ENCODE results near the gene RCVRN. TPM values are rescaled to one million over a fixed set of nuclear protein-coding genes. Genes with fewer than 3 reads are reported as not detected.
A peak's percentile ranks its signal among the peaks of the same experiment; 100 is the strongest.

The RCVRN gene
- total RNA-seq, 2 experiments from 2014 or later, result not detected

GRCh38 chr17:9904277-9905077 is 594 bp downstream of the RCVRN start:
- no peak overlapping the region for H3K27ac Mint-ChIP-seq
- ChIA-PET POLR2A (no interaction called here), CTCF (interaction anchor here (1.2 kb wide), 1 partner anchor 21 kb away, joined by 7 read pairs; no protein-coding TSS in a partner anchor)
- H3K36me3 Mint-ChIP-seq, result no peaks in the 10 kb centered on the region
- no peaks in the 10 kb centered on the region for H3K9me3 Mint-ChIP-seq
- no peak overlapping the region for H3K4me3 Mint-ChIP-seq
- H3K4me1 Mint-ChIP-seq (ENCODE audit: low read depth), result no peaks in the 10 kb centered on the region
- intact Hi-C loops (cut with micrococcal nuclease), result no loop called here
- no peak for DNase-seq
- H3K27me3 Mint-ChIP-seq, result peaks cover 5% of the 10 kb centered on the region

GRCh38 chr17:9902120-9902519 is 3.0 kb downstream of the RCVRN start:
- H3K27me3 Mint-ChIP-seq, result peaks cover 5% of the 10 kb centered on the region
- no peaks in the 10 kb centered on the region for H3K9me3 Mint-ChIP-seq
- H3K36me3 Mint-ChIP-seq, result no peaks in the 10 kb centered on the region
- POLR2A ChIA-PET, result no interaction called here
- no peaks in the 10 kb centered on the region for H3K4me1 Mint-ChIP-seq (ENCODE audit: low read depth)
- intact Hi-C loops (cut with micrococcal nuclease), result no loop called here
- no peak overlapping the region for H3K4me3 Mint-ChIP-seq
- CTCF ChIA-PET, result interaction anchor here (0.6 kb wide), 1 partner anchor 134 kb away, joined by 3 read pairs; no protein-coding TSS in a partner anchor
- DNase-seq, result no peak
- H3K27ac Mint-ChIP-seq, result no peak overlapping the region

GRCh38 chr17:9900784-9901183 is 4.3 kb downstream of the RCVRN start:
- Mint-ChIP-seq H3K9me3 (no peaks in the 10 kb centered on the region), H3K36me3 (no peaks in the 10 kb centered on the region), H3K27ac (no peak overlapping the region), H3K4me1 (ENCODE audit: low read depth) (no peaks in the 10 kb centered on the region), H3K27me3 (peaks cover 5% of the 10 kb centered on the region), H3K4me3 (no peak overlapping the region)
- ChIA-PET POLR2A (no interaction called here), CTCF (no interaction called here)
- DNase-seq, result no peak
- intact Hi-C loops (cut with micrococcal nuclease), result no loop called here

- POLR2A ChIA-PET, result no interaction called here
- no peaks in the 10 kb centered on the region for H3K36me3 Mint-ChIP-seq
- H3K27ac Mint-ChIP-seq, result no peak overlapping the region
- no peaks in the 10 kb centered on the region for H3K9me3 Mint-ChIP-seq
- peaks cover 5% of the 10 kb centered on the region for H3K27me3 Mint-ChIP-seq
- CTCF ChIA-PET, result no interaction called here
- intact Hi-C loops (cut with micrococcal nuclease), result no loop called here
- H3K4me1 Mint-ChIP-seq (ENCODE audit: low read depth), result no peaks in the 10 kb centered on the region
- no peak overlapping the region for H3K4me3 Mint-ChIP-seq
- no peak for DNase-seq
Observed at GRCh38 chr17:9900044-9900594, 5.0 kb downstream of the RCVRN start.

- Mint-ChIP-seq H3K27me3 (peaks cover 5% of the 10 kb centered on the region), H3K4me3 (no peak overlapping the region), H3K27ac (no peak overlapping the region), H3K4me1 (ENCODE audit: low read depth) (no peaks in the 10 kb centered on the region), H3K9me3 (no peaks in the 10 kb centered on the region), H3K36me3 (no peaks in the 10 kb centered on the region)
- POLR2A ChIA-PET, result no interaction called here
- intact Hi-C loops (cut with micrococcal nuclease), result no loop called here
- no peak for DNase-seq
- CTCF ChIA-PET, result no interaction called here
Observed at GRCh38 chr17:9899280-9900043, 5.6 kb downstream of the RCVRN start.

GRCh38 chr17:9898812-9899211 is 6.3 kb downstream of the RCVRN start:
- Mint-ChIP-seq H3K4me1 (ENCODE audit: low read depth) (no peaks in the 10 kb centered on the region), H3K36me3 (no peaks in the 10 kb centered on the region), H3K9me3 (no peaks in the 10 kb centered on the region), H3K27me3 (peaks cover 8% of the 10 kb centered on the region), H3K4me3 (no peak overlapping the region), H3K27ac (no peak overlapping the region)
- ChIA-PET POLR2A (no interaction called here), CTCF (no interaction called here)
- intact Hi-C loops (cut with micrococcal nuclease), result no loop called here
- no peak for DNase-seq

GRCh38 chr17:9897372-9897968 is 7.6 kb downstream of the RCVRN start:
- CTCF ChIA-PET, result no interaction called here

GRCh38 chr17:9895923-9896322 is 9.1 kb downstream of the RCVRN start:
- no peak overlapping the region for H3K4me3 Mint-ChIP-seq
- POLR2A ChIA-PET, result no interaction called here
- no peaks in the 10 kb centered on the region for H3K36me3 Mint-ChIP-seq
- no peaks in the 10 kb centered on the region for H3K9me3 Mint-ChIP-seq
- no peaks in the 10 kb centered on the region for H3K4me1 Mint-ChIP-seq (ENCODE audit: low read depth)
- CTCF ChIA-PET, result interaction anchor here (0.5 kb wide), 1 partner anchor 151 kb away, joined by 3 read pairs; no protein-coding TSS in a partner anchor
- H3K27ac Mint-ChIP-seq, result no peak overlapping the region
- H3K27me3 Mint-ChIP-seq, result peaks cover 9% of the 10 kb centered on the region
- intact Hi-C loops (cut with micrococcal nuclease), result no loop called here
- DNase-seq, result no peak

More at GRCh38 chr17:9897372-9897968, 7.6 kb downstream of the RCVRN start:
- DNase-seq, result no peak
- H3K27me3 Mint-ChIP-seq, result peaks cover 13% of the 10 kb centered on the region
- no peak overlapping the region for H3K4me3 Mint-ChIP-seq
- POLR2A ChIA-PET, result no interaction called here
- H3K9me3 Mint-ChIP-seq, result no peaks in the 10 kb centered on the region
- H3K36me3 Mint-ChIP-seq, result no peaks in the 10 kb centered on the region
- no peak overlapping the region for H3K27ac Mint-ChIP-seq
- intact Hi-C loops (cut with micrococcal nuclease), result no loop called here
- no peaks in the 10 kb centered on the region for H3K4me1 Mint-ChIP-seq (ENCODE audit: low read depth)

GRCh38 chr17:9894231-9894630 is 10.8 kb downstream of the RCVRN start:
- peaks cover 10% of the 10 kb centered on the region for H3K27me3 Mint-ChIP-seq
- DNase-seq, result no peak
- H3K9me3 Mint-ChIP-seq, result no peaks in the 10 kb centered on the region
- H3K27ac Mint-ChIP-seq, result no peak overlapping the region
- H3K36me3 Mint-ChIP-seq, result no peaks in the 10 kb centered on the region
- H3K4me1 Mint-ChIP-seq (ENCODE audit: low read depth), result no peaks in the 10 kb centered on the region
- POLR2A ChIA-PET, result no interaction called here
- intact Hi-C loops (cut with micrococcal nuclease), result no loop called here
- no peak overlapping the region for H3K4me3 Mint-ChIP-seq
- CTCF ChIA-PET, result no interaction called here

GRCh38 chr17:9893411-9894012 is 11.6 kb downstream of the RCVRN start:
- DNase-seq, result no peak
- H3K9me3 Mint-ChIP-seq, result no peaks in the 10 kb centered on the region

GRCh38 chr17:9890124-9890523 is 14.9 kb downstream of the RCVRN start:
- no peak overlapping the region for H3K27ac Mint-ChIP-seq
- CTCF ChIA-PET, result interaction anchor here (1.1 kb wide), 2 partner anchors 13 to 313 kb away, joined by 3 read pairs; no protein-coding TSS in a partner anchor
- no peaks in the 10 kb centered on the region for H3K36me3 Mint-ChIP-seq
- POLR2A ChIA-PET, result no interaction called here
- intact Hi-C loops (cut with micrococcal nuclease), result no loop called here
- DNase-seq, result peak; percentile 30
- no peak overlapping the region for H3K4me3 Mint-ChIP-seq
- peaks cover 10% of the 10 kb centered on the region for H3K27me3 Mint-ChIP-seq
- no peaks in the 10 kb centered on the region for H3K4me1 Mint-ChIP-seq (ENCODE audit: low read depth)
- no peaks in the 10 kb centered on the region for H3K9me3 Mint-ChIP-seq

More at GRCh38 chr17:9893411-9894012, 11.6 kb downstream of the RCVRN start:
- H3K4me3 Mint-ChIP-seq, result no peak overlapping the region
- H3K27ac Mint-ChIP-seq, result no peak overlapping the region
- no peaks in the 10 kb centered on the region for H3K36me3 Mint-ChIP-seq
- ChIA-PET POLR2A (no interaction called here), CTCF (no interaction called here)
- no peaks in the 10 kb centered on the region for H3K4me1 Mint-ChIP-seq (ENCODE audit: low read depth)
- intact Hi-C loops (cut with micrococcal nuclease), result no loop called here
- H3K27me3 Mint-ChIP-seq, result peaks cover 10% of the 10 kb centered on the region

- Mint-ChIP-seq H3K27me3 (peaks cover 3% of the 10 kb centered on the region), H3K27ac (no peak overlapping the region), H3K4me3 (no peak overlapping the region), H3K36me3 (no peaks in the 10 kb centered on the region), H3K4me1 (ENCODE audit: low read depth) (no peaks in the 10 kb centered on the region), H3K9me3 (peaks cover 14% of the 10 kb centered on the region)
- intact Hi-C loops (cut with micrococcal nuclease), result no loop called here
- CTCF ChIA-PET, result no interaction called here
- POLR2A ChIA-PET, result no interaction called here
- DNase-seq, result no peak
Observed at GRCh38 chr17:9887508-9887907, 17.6 kb downstream of the RCVRN start.
